HCT116 (cell line): ENCODE results near the gene IFI30. TPM values are rescaled to one million over a fixed set of nuclear protein-coding genes. Genes with fewer than 3 reads are reported as not detected.

ENCODE experiments used
- ATAC-seq: fragments of 200-7000 bp; cut with Tn5 transposase; 2 replicates; pipeline ENCODE4 v1.9.1; 2020; ENCODE audit warnings: mild to moderate bottlenecking, moderate library complexity
- BruUV-seq: library from RNA; stranded (reverse); fragments of 400-500 nt; replicated peaks from 2 replicates; lab custom pipeline; 2021; lab: Mats Ljungman, UMichigan
- CTCF ChIA-PET: fragments of 300-600 bp; sonication (Branson Sonifier 250); formaldehyde crosslinking; loops from one replicate; lab custom pipeline; 2021; ENCODE audit warnings: antibody characterized with exemption; lab: Charles Lee
- POLR2A ChIA-PET: fragments of 300-600, 350-600 bp; sonication (Branson Sonifier 250); formaldehyde crosslinking; loops from one replicate; lab custom pipeline; 2021; ENCODE audit warnings: antibody characterized with exemption; lab: Charles Lee
- RAD21 ChIA-PET, 2 experiments: fragments of 300-600 bp; sonication (Branson Sonifier 250); formaldehyde crosslinking; loops; one replicate each; lab custom pipeline; 2023; ENCODE audit warnings: low total read pairs in 2 of 2; ENCODE audit not compliant: uncharacterized antibody in 2 of 2, unreplicated experiment in 2 of 2, low non-redundant PET in 1 of 2; lab: Charles Lee
- DNase-seq: peaks from one replicate; pipeline ENCODE4 v3.0.0-alpha.2; 2010; ENCODE audit warnings: low read depth, low spot score
- H2AFZ ChIP-seq: fragments of 200-600 bp; shearing (Covaris generic), sonication (generic); 2 replicates; pipeline ENCODE4 v1.6.1; 2017; ENCODE audit warnings: low read depth, mixed run types, mixed read lengths, antibody characterized with exemption, low read length; ENCODE audit not compliant: poor library complexity, severe bottlenecking
- H3K27ac ChIP-seq: 2 replicates; pipeline ENCODE4 v1.5.1; 2012; ENCODE audit warnings: low read depth, low read length
- H3K27me3 ChIP-seq: fragments of 200-600 bp; sonication (generic); 2 replicates; pipeline ENCODE4 v1.6.1; 2016; ENCODE audit warnings: mixed run types, low read length, mixed read lengths; ENCODE audit not compliant: insufficient read depth
- H3K36me3 ChIP-seq, 2 experiments: fragments of 200-500 bp in 1 of 2; fragments of 200-600 bp in 1 of 2; sonication (Bioruptor generic) in 1 of 2; sonication (generic) in 1 of 2; 2 replicates each; pipeline versions ENCODE4 v1.5.1 to v1.6.1; 2014 to 2016; ENCODE audit warnings: low read length in 2 of 2, inconsistent platforms in 1 of 2, mixed read lengths in 1 of 2, mixed run types in 1 of 2; ENCODE audit not compliant: insufficient read depth in 2 of 2, control insufficient read depth in 1 of 2
- H3K4me1 ChIP-seq, 2 experiments: fragments of 200-600 bp in 1 of 2; sonication (generic) in 1 of 2; 2 replicates each; pipeline versions ENCODE4 v1.5.1 to v1.6.1; 2012 to 2017; ENCODE audit warnings: low read length in 2 of 2, inconsistent platforms in 1 of 2, mild to moderate bottlenecking in 1 of 2, mixed read lengths in 1 of 2, mixed run types in 1 of 2, moderate library complexity in 1 of 2; ENCODE audit not compliant: insufficient read depth in 2 of 2, control insufficient read depth in 1 of 2
- H3K4me2 ChIP-seq: fragments of 200-600 bp; sonication (generic); 2 replicates; pipeline ENCODE4 v1.6.1; 2017; ENCODE audit warnings: mixed run types, low read length, mixed read lengths
- H3K4me3 ChIP-seq, 2 experiments: fragments of 200-600 bp in 1 of 2; sonication (generic) in 1 of 2; replicated peaks in 1 of 2; 2 replicates each; pipeline ENCODE4 v1.5.1; 2011 to 2016; ENCODE audit warnings: low read length in 2 of 2, control low read depth in 1 of 2, low read depth in 1 of 2, mild to moderate bottlenecking in 1 of 2, mixed read lengths in 1 of 2, mixed run types in 1 of 2
- H3K79me2 ChIP-seq: fragments of 200-600 bp; sonication (generic); 2 replicates; pipeline ENCODE4 v1.6.1; 2017; ENCODE audit warnings: mild to moderate bottlenecking, mixed run types, low read length, moderate library complexity, mixed read lengths; ENCODE audit not compliant: insufficient read depth
- H3K9ac ChIP-seq: fragments of 200-600 bp; sonication (generic); 2 replicates; pipeline ENCODE4 v1.6.1; 2016; ENCODE audit warnings: low read length, mixed read lengths
- H3K9me2 ChIP-seq: fragments of 200-600 bp; sonication (generic), shearing (Covaris generic); 2 replicates; pipeline ENCODE4 v1.6.1; 2017; ENCODE audit warnings: mixed run types, mild to moderate bottlenecking, moderate library complexity; ENCODE audit not compliant: insufficient read depth
- H3K9me3 ChIP-seq, 2 experiments: fragments of 200-500 bp in 1 of 2; fragments of 200-600 bp in 1 of 2; sonication (Bioruptor generic) in 1 of 2; sonication (generic) in 1 of 2; 2 replicates each; pipeline ENCODE4 v1.6.1; 2014 to 2017; ENCODE audit warnings: low read length in 2 of 2, mixed read lengths in 2 of 2, inconsistent platforms in 1 of 2, low read depth in 1 of 2, mild to moderate bottlenecking in 1 of 2, mixed run types in 1 of 2, moderate library complexity in 1 of 2; ENCODE audit not compliant: control insufficient read depth in 1 of 2, insufficient read depth in 1 of 2
- H4K20me1 ChIP-seq: fragments of 200-600 bp; sonication (generic), shearing (Covaris generic); 2 replicates; pipeline ENCODE4 v1.6.1; 2017; ENCODE audit warnings: mixed run types, mild to moderate bottlenecking, moderate library complexity; ENCODE audit not compliant: insufficient read depth
- CBX3 ChIP-seq: IDR thresholded peaks from 2 replicates; pipeline ENCODE4 v1.6.1; 2012; ENCODE audit warnings: low read depth
- CEBPB ChIP-seq: IDR thresholded peaks from 2 replicates; pipeline ENCODE4 v1.6.1; 2012; ENCODE audit warnings: low read depth
- CTCF ChIP-seq, 3 experiments: fragments of 200-600 bp in 1 of 3; sonication (generic) in 1 of 3; IDR thresholded peaks in 2 of 3; conservative IDR thresholded peaks in 1 of 3; 2 replicates each; pipeline ENCODE4 v1.5.1; 2012 to 2017; ENCODE audit warnings: low read depth in 2 of 3, low read length in 2 of 3, antibody characterized with exemption in 1 of 3, borderline replicate concordance in 1 of 3, control low read depth in 1 of 3, mild to moderate bottlenecking in 1 of 3, mixed read lengths in 1 of 3, mixed run types in 1 of 3, moderate library complexity in 1 of 3; ENCODE audit not compliant: insufficient read depth in 1 of 3
- EZH2 ChIP-seq: fragments of 200-600 bp; sonication (generic); IDR thresholded peaks from 2 replicates; pipeline ENCODE4 v1.6.1; 2017; ENCODE audit warnings: antibody characterized with exemption, mixed run types
- EZH2phosphoT487 ChIP-seq: fragments of 200-600 bp; IDR thresholded peaks from 2 replicates; pipeline ENCODE4 v1.6.1; 2018; ENCODE audit warnings: antibody characterized with exemption, borderline replicate concordance
- FOSL1 ChIP-seq: IDR thresholded peaks from 2 replicates; pipeline ENCODE4 v1.6.1; 2012; ENCODE audit warnings: low read depth
- MAX ChIP-seq: IDR thresholded peaks from 2 replicates; pipeline ENCODE4 v1.6.1; 2012
- POLR2AphosphoS5 ChIP-seq: IDR thresholded peaks from 2 replicates; pipeline ENCODE4 v1.6.1; 2011; ENCODE audit warnings: mild to moderate bottlenecking, low read depth, low read length, moderate library complexity
- RAD21 ChIP-seq: IDR thresholded peaks from 2 replicates; pipeline ENCODE4 v1.6.1; 2012; ENCODE audit warnings: low read depth, mild to moderate bottlenecking
- SP1 ChIP-seq: IDR thresholded peaks from 2 replicates; pipeline ENCODE4 v1.6.1; 2012; ENCODE audit warnings: low read depth
- SRF ChIP-seq: IDR thresholded peaks from 2 replicates; pipeline ENCODE4 v1.6.1; 2012; ENCODE audit warnings: low read depth
- ZFX ChIP-seq: fragments of 450-650 bp; IDR thresholded peaks from 2 replicates; pipeline ENCODE4 v1.6.1; 2017
- intact Hi-C: fragments of 100-400 bp; cut with micrococcal nuclease; formaldehyde crosslinking; loops from 2 replicates; pipeline ENCODE4 v1.10.0; 2022
- total RNA-seq: library from RNA; stranded (reverse); gene quantifications from one replicate; pipeline ENCODE4 v1.2.1, GENCODE V29; 2021; ENCODE audit not compliant: unreplicated experiment

The IFI30 gene
- total RNA-seq, 1 experiment from 2014 or later: 64.6 TPM

GRCh38 chr19:18221815-18222725, 48.5 kb downstream of the IFI30 start:
- Histone ChIP-seq H3K79me2 (no peaks in the 10 kb centered on the region), H2AFZ (no peak overlapping the region), H3K27me3 (no peaks in the 10 kb centered on the region), H3K9me2 (no peaks in the 10 kb centered on the region), H3K36me3 (no peaks in the 10 kb centered on the region), H3K4me2 (no peak overlapping the region), H4K20me1 (no peaks in the 10 kb centered on the region), H3K27ac (no peak overlapping the region), H3K9me3 (no peaks in the 10 kb centered on the region), H3K4me3 (no peak overlapping the region), H3K9ac (no peak overlapping the region), H3K4me1 (peaks cover 18 to 30% of the 10 kb centered on the region in 2 experiments)
- ChIA-PET CTCF (interaction anchor here (3.3 kb wide), 1 partner anchor 14 kb away, joined by 11 read pairs; no protein-coding TSS in a partner anchor), POLR2A (no interaction called here), RAD21 (no interaction called here)
- intact Hi-C loops: no loop called here
- TF ChIP-seq POLR2AphosphoS5 (no peak), MAX (no peak), RAD21 (no peak), CBX3 (no peak), EZH2 (no peak), EZH2phosphoT487 (no peak), ZFX (no peak), SP1 (no peak), CTCF (IDR thresholded peaks at IDR 0.05 in 2 of 3, conservative IDR thresholded peaks at IDR 0.05 in 1 of 3; ENCODE audit: borderline replicate concordance in 1 of 3, insufficient read depth in 1 of 3, low read depth in 2 of 3, low read length in 2 of 3) (no peak), SRF (no peak), FOSL1 (no peak), CEBPB (no peak)
- DNase-seq (no peak), ATAC-seq (no peak)
- no TSS peak for BruUV-seq
